ENCODE results near the gene METAP2.

METAP2 gene

DNA sequence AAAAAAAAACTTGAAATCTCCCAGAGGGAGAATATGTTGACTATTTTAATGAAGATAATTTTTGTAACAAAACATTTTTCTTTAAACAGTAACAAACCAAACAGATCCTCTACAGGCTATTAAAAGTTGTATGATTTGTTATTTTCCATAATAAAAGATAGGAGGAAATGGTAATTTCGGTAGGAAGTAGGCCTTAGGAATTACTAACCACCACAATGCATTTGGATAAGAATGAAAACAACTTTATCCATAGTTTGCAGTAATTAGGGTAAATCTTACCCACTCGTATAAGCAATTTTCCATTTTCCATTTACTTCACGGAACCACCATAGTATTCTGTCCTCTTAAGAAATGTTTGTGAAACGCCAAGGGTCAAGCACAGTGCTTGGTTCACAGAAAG is 71.4 kb downstream of the METAP2 start:
- Histone ChIP-seq H4K20me1 (ENCODE audit: low read depth, low read length) (no peaks in the 10 kb centered on the region), H2AFZ (ENCODE audit: low read depth, low read length, severe bottlenecking) (no peak overlapping the region), H3K9ac (ENCODE audit: low read length) (no peak overlapping the region), H3K9me3 (ENCODE audit: insufficient read depth, low read length) (no peaks in the 10 kb centered on the region), H3K79me2 (ENCODE audit: insufficient read depth, low read length) (no peaks in the 10 kb centered on the region), H3K4me3 (ENCODE audit: insufficient read depth, low read length, poor library complexity, severe bottlenecking) (no peak overlapping the region), H3K4me2 (ENCODE audit: low read depth, low read length, poor library complexity, severe bottlenecking) (no peak overlapping the region), H3K9me2 (replicated peaks; ENCODE audit: insufficient read depth, low read length) (no peaks in the 10 kb centered on the region), H3K27me3 (ENCODE audit: low read length) (no peaks in the 10 kb centered on the region), H3K27ac (ENCODE audit: low read depth, low read length) (no peak overlapping the region), H3F3A (ENCODE audit: insufficient read depth) (no peaks in the 10 kb centered on the region), H3K36me3 (ENCODE audit: low read length) (no peaks in the 10 kb centered on the region)
- TF ChIP-seq, protein P1, sequence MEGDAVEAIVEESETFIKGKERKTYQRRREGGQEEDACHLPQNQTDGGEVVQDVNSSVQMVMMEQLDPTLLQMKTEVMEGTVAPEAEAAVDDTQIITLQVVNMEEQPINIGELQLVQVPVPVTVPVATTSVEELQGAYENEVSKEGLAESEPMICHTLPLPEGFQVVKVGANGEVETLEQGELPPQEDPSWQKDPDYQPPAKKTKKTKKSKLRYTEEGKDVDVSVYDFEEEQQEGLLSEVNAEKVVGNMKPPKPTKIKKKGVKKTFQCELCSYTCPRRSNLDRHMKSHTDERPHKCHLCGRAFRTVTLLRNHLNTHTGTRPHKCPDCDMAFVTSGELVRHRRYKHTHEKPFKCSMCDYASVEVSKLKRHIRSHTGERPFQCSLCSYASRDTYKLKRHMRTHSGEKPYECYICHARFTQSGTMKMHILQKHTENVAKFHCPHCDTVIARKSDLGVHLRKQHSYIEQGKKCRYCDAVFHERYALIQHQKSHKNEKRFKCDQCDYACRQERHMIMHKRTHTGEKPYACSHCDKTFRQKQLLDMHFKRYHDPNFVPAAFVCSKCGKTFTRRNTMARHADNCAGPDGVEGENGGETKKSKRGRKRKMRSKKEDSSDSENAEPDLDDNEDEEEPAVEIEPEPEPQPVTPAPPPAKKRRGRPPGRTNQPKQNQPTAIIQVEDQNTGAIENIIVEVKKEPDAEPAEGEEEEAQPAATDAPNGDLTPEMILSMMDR (IDR thresholded peaks at IDR 0.05; ENCODE audit: insufficient read depth, low read length, poor library complexity, severe bottlenecking) = no peak
- no peak for TF ChIP-seq EZH2phosphoT487 (conservative IDR thresholded peaks at IDR 0.05; ENCODE audit: low read length)

DNA sequence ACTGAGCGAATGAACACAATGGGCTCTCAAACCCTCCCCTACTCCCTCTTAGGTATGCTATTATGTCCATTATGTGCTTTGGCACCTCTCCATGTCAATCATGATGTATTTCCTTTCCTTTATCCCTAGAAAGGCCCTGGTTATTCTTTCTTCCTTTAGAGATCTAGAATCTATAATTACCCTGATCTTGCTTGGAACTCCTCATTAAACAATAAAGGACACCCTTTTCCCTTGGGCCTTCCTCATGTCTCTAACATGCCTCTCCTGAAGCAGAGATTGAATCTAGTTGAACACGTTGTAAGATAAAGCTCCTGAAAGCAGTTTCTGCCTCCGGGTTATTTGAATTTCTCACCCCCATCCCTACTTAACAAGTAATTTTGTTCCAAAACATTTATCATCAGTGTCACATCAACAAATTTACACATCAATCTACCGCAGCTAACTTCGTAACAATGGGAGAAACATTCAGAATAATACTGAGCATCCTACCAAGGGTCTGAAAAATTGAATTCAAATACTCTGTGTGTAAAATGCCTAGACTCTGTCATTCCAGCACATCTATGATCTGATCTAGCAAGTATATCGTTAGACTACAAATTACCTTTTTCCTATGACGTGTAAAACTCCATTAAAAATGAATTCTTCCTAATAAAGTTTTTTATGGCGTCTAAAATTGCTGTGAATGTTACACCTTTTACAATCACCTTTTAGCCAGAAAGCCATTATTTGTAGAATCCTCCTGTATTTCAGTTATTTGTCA is 72.0 kb downstream of the METAP2 start:
- H3K79me2 ChIP-seq (ENCODE audit: insufficient read depth, low read length) = no peaks in the 10 kb centered on the region
- TF ChIP-seq, protein P1 (IDR thresholded peaks at IDR 0.05; ENCODE audit: insufficient read depth, low read length, poor library complexity, severe bottlenecking) = no peak
- no peak for TF ChIP-seq EZH2phosphoT487 (conservative IDR thresholded peaks at IDR 0.05; ENCODE audit: low read length)
- H3K27me3 ChIP-seq (ENCODE audit: low read length) = no peaks in the 10 kb centered on the region
- no peaks in the 10 kb centered on the region for H3F3A ChIP-seq (ENCODE audit: insufficient read depth)
- no peaks in the 10 kb centered on the region for H4K20me1 ChIP-seq (ENCODE audit: low read depth, low read length)
- no peak overlapping the region for H3K9ac ChIP-seq (ENCODE audit: low read length)
- H3K36me3 ChIP-seq (ENCODE audit: low read length) = no peaks in the 10 kb centered on the region
- no peaks in the 10 kb centered on the region for H3K9me3 ChIP-seq (ENCODE audit: insufficient read depth, low read length)
- no peak overlapping the region for H3K4me3 ChIP-seq (ENCODE audit: insufficient read depth, low read length, poor library complexity, severe bottlenecking)
- no peak overlapping the region for H2AFZ ChIP-seq (ENCODE audit: low read depth, low read length, severe bottlenecking)
- no peak overlapping the region for H3K4me2 ChIP-seq (ENCODE audit: low read depth, low read length, poor library complexity, severe bottlenecking)
- H3K27ac ChIP-seq (ENCODE audit: low read depth, low read length) = no peak overlapping the region
- H3K9me2 ChIP-seq (replicated peaks; ENCODE audit: insufficient read depth, low read length) = no peaks in the 10 kb centered on the region

DNA sequence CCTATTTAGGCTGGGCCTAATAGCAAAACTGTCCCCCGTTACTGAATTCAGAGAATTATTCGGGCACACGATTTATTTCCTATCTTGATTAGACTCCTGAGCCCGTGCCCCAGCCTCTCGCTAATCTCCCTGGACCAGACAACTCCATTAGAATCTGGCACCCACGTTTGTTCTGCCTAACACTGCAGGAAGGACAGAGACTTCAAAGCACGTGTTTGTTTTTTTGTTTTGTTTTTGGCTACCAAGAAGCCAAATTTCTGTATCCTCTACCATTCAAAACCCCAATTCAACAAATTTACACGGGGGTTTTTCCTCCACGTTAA is 72.5 kb downstream of the METAP2 start:
- Histone ChIP-seq H4K20me1 (ENCODE audit: low read depth, low read length) (no peaks in the 10 kb centered on the region), H3K79me2 (ENCODE audit: insufficient read depth, low read length) (no peaks in the 10 kb centered on the region), H3K4me2 (ENCODE audit: low read depth, low read length, poor library complexity, severe bottlenecking) (no peak overlapping the region), H3K9me2 (replicated peaks; ENCODE audit: insufficient read depth, low read length) (no peaks in the 10 kb centered on the region), H3K9me3 (ENCODE audit: insufficient read depth, low read length) (no peaks in the 10 kb centered on the region), H3K9ac (ENCODE audit: low read length) (no peak overlapping the region), H3F3A (ENCODE audit: insufficient read depth) (no peaks in the 10 kb centered on the region), H3K4me3 (ENCODE audit: insufficient read depth, low read length, poor library complexity, severe bottlenecking) (no peak overlapping the region), H3K27me3 (ENCODE audit: low read length) (no peaks in the 10 kb centered on the region), H2AFZ (ENCODE audit: low read depth, low read length, severe bottlenecking) (no peak overlapping the region), H3K36me3 (ENCODE audit: low read length) (no peaks in the 10 kb centered on the region), H3K27ac (ENCODE audit: low read depth, low read length) (no peak overlapping the region)
- TF ChIP-seq EZH2phosphoT487 (conservative IDR thresholded peaks at IDR 0.05; ENCODE audit: low read length) = no peak
- TF ChIP-seq, protein P1 (IDR thresholded peaks at IDR 0.05; ENCODE audit: insufficient read depth, low read length, poor library complexity, severe bottlenecking) = no peak
